Measurements from ENCODE around the gene OGFOD3.

DNA sequence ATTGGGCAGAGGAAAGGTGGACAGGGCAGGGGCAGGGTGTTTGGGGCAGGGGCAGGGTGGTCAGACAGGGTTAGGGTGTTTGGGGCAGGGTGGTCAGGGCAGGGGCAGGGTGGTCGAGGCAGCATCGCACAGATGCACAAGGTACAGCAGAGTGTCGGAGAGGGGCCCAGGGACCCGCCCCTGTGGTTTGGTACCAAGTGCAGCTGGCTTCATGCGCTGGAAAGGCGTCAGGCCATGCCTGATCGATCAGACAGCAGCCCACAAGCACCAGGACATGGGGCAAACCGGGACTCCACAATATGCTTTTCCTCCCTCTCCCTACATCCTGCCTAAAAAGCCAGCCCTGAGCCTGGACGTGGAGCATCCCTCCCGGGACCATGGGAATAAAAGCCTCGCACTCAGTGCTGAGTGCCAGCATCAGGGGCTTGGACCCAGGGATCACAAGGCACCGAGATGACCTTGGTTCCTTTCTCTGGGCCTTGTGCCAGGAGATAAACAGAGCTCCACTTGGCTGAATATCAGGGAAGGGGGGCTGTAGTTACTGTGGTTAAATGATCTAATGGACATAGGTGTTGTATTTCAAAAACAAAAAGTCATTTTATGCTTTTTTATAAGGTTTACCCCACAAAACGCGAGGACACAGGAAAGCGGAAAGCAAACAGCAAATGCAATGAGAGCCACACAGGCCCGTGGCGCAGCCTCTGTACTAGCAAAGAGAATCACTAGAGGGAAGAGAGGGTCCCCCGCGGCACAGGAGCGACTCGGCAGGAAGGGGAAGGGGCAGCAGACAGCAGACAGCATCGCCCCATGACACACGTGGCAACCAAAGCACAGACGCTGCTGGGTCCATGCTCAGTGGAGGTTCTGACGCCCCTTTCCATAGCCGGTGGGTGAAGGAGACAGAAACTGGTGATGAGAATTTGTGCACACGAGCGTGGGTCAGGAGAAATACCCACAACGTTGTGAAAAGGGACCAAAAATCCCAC is 5.6 kb downstream of the OGFOD3 start:
- TF ChIP-seq, protein P1, sequence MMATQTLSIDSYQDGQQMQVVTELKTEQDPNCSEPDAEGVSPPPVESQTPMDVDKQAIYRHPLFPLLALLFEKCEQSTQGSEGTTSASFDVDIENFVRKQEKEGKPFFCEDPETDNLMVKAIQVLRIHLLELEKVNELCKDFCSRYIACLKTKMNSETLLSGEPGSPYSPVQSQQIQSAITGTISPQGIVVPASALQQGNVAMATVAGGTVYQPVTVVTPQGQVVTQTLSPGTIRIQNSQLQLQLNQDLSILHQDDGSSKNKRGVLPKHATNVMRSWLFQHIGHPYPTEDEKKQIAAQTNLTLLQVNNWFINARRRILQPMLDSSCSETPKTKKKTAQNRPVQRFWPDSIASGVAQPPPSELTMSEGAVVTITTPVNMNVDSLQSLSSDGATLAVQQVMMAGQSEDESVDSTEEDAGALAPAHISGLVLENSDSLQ (IDR thresholded peaks at IDR 0.05) = no peak
- no peak for TF ChIP-seq BHLHE40 (IDR thresholded peaks at IDR 0.05; ENCODE audit: borderline replicate concordance)
- no peak for TF ChIP-seq SUZ12 (IDR thresholded peaks at IDR 0.05)
- no peak for TF ChIP-seq FOXK2 (IDR thresholded peaks at IDR 0.05)
- no peak for TF ChIP-seq L3MBTL2 (conservative IDR thresholded peaks at IDR 0.05)
- no peak for TF ChIP-seq FOXM1 (IDR thresholded peaks at IDR 0.05; ENCODE audit: borderline replicate concordance)
- TF ChIP-seq TARDBP (IDR thresholded peaks at IDR 0.05) = no peak
- TF ChIP-seq ARNT (IDR thresholded peaks at IDR 0.05) = no peak
- no peak for TF ChIP-seq ZNF384 (IDR thresholded peaks at IDR 0.05)
- TF ChIP-seq SP1 (IDR thresholded peaks at IDR 0.05) = no peak
- no peak for TF ChIP-seq ELF4 (IDR thresholded peaks at IDR 0.05)
